ENCODE data around the gene PPM1H.

Gene PPM1H

DNA sequence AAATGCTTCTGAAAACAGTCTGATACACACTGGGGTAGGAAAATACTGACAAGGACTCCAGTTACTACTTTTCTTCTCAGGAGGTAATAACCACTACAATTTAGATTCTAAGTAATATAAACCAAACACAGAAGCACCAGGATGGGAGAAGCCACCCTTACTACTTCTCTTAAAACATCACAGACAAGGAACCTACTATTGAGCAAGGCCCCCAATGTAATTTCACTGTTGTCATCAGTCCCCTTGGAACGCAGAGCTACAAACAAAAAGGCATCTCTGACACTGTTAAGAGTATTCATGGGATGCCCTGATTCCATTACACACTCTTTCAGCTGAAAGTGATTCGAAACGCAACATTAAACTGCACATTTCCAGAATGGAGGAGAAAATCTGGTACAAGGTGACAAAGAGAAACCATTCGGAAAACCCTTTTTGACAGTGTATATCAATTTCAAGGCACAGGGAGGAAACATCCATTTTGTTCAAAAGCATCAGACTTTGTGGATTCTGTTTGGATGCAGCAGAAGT, 185.9 kb downstream of the PPM1H start:
- no peaks in the 10 kb centered on the region for H3K79me2 ChIP-seq (ENCODE audit: low read length)
- H4K20me1 ChIP-seq (ENCODE audit: insufficient read depth, low read length): no peaks in the 10 kb centered on the region
- H3K27me3 ChIP-seq (ENCODE audit: low read depth, low read length): no peaks in the 10 kb centered on the region
- TF ChIP-seq EZH2phosphoT487 (IDR thresholded peaks at IDR 0.05; ENCODE audit: low read depth): no peak
- TF ChIP-seq, protein P1, sequence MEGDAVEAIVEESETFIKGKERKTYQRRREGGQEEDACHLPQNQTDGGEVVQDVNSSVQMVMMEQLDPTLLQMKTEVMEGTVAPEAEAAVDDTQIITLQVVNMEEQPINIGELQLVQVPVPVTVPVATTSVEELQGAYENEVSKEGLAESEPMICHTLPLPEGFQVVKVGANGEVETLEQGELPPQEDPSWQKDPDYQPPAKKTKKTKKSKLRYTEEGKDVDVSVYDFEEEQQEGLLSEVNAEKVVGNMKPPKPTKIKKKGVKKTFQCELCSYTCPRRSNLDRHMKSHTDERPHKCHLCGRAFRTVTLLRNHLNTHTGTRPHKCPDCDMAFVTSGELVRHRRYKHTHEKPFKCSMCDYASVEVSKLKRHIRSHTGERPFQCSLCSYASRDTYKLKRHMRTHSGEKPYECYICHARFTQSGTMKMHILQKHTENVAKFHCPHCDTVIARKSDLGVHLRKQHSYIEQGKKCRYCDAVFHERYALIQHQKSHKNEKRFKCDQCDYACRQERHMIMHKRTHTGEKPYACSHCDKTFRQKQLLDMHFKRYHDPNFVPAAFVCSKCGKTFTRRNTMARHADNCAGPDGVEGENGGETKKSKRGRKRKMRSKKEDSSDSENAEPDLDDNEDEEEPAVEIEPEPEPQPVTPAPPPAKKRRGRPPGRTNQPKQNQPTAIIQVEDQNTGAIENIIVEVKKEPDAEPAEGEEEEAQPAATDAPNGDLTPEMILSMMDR (IDR thresholded peaks at IDR 0.05; ENCODE audit: low read depth, low read length): no peak
- H3K4me1 ChIP-seq (ENCODE audit: low read length): peaks cover 23% of the 10 kb centered on the region
- no peak overlapping the region for H3K9ac ChIP-seq (ENCODE audit: low read length)
- H3K36me3 ChIP-seq (replicated peaks; ENCODE audit: low read depth, low read length): no peaks in the 10 kb centered on the region
- H2AFZ ChIP-seq (ENCODE audit: low read depth, low read length): no peak overlapping the region
- no peaks in the 10 kb centered on the region for H3K9me3 ChIP-seq (ENCODE audit: insufficient read depth, low read length)
- no peak overlapping the region for H3K4me2 ChIP-seq (ENCODE audit: low read length)
- H3K4me3 ChIP-seq (ENCODE audit: low read length): no peak overlapping the region
- no peak overlapping the region for H3K27ac ChIP-seq (ENCODE audit: low read length)

DNA sequence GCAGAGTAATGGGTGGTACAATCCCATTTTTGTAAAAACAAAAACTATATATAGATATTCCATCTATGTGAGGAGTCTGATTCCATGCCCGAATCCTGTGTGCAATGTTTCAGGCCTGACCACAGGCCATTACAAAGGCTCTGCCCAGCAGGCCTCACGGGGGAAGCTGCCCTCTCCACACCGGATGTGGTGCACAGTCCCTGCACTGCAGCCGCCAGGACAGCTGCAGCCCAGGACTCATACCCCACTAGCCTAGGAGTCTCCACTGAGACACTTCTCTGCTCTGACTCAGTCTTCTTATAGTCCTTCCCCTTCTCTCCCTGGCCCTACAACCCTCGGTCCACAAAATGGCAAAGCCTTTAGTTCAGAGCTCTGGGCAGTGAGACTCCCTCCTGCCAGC, 190.4 kb downstream of the PPM1H start:
- Histone ChIP-seq H3K4me1 (ENCODE audit: low read length) (peaks cover 26% of the 10 kb centered on the region), H3K9ac (ENCODE audit: low read length) (peak overlapping the region; percentile 63), H3K4me2 (ENCODE audit: low read length) (peak overlapping the region; percentile 82), H3K4me3 (ENCODE audit: low read length) (peak overlapping the region; percentile 64), H3K79me2 (ENCODE audit: low read length) (no peaks in the 10 kb centered on the region), H3K9me3 (ENCODE audit: insufficient read depth, low read length) (no peaks in the 10 kb centered on the region), H2AFZ (ENCODE audit: low read depth, low read length) (peak overlapping the region; percentile 39; the same call in 1 of the 2 replicates), H4K20me1 (ENCODE audit: insufficient read depth, low read length) (no peaks in the 10 kb centered on the region), H3K36me3 (replicated peaks; ENCODE audit: low read depth, low read length) (no peaks in the 10 kb centered on the region), H3K27ac (ENCODE audit: low read length) (peak overlapping the region; percentile 80), H3K27me3 (ENCODE audit: low read depth, low read length) (no peaks in the 10 kb centered on the region)
- TF ChIP-seq, protein P1 (IDR thresholded peaks at IDR 0.05; ENCODE audit: low read depth, low read length): no peak
- TF ChIP-seq EZH2phosphoT487 (IDR thresholded peaks at IDR 0.05; ENCODE audit: low read depth): no peak

DNA sequence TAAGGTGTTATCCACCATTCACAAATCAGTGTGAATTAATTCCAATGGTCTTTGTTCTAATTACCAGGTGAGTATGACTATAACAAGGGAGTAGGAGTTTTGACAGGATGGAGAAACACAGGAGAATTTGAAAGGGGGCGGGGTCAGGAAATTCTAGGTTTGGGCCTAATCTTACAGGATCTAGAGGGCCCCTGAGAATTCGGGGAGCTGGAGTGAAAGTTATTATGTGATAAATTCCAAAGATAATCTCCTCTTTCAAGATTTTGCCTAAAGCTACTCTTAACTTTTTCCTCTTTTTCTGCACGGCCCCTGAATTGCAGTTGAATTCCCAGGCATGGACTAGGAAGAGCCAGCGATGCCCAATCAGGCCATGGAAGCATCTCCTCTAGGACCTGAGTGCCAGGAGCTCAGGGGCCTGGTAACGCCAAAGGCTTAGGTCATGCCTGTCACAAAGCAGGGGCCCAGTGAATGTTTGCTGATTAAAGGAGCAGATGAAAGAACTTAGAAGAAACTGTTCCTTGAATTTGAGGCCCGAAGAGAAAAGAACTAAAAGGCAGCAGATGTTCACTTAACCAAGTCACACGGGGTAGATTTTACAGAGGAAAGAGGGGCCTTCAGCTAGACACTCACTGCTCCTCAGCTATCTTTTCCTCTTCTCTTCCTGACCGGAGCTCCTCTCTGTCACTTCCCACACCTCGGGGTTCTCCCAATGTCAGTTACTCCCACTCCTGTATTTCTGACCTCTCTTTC, 195.5 kb downstream of the PPM1H start:
- Histone ChIP-seq H3K27ac (ENCODE audit: low read length) (no peak overlapping the region), H3K9me3 (ENCODE audit: insufficient read depth, low read length) (no peaks in the 10 kb centered on the region), H3K9ac (ENCODE audit: low read length) (no peak overlapping the region), H2AFZ (ENCODE audit: low read depth, low read length) (no peak overlapping the region), H3K4me3 (ENCODE audit: low read length) (no peak overlapping the region), H3K4me2 (ENCODE audit: low read length) (no peak overlapping the region), H3K79me2 (ENCODE audit: low read length) (no peaks in the 10 kb centered on the region), H3K4me1 (ENCODE audit: low read length) (peaks cover 13% of the 10 kb centered on the region), H3K27me3 (ENCODE audit: low read depth, low read length) (no peaks in the 10 kb centered on the region), H3K36me3 (replicated peaks; ENCODE audit: low read depth, low read length) (no peaks in the 10 kb centered on the region), H4K20me1 (ENCODE audit: insufficient read depth, low read length) (no peaks in the 10 kb centered on the region)
- TF ChIP-seq, protein P1 (IDR thresholded peaks at IDR 0.05; ENCODE audit: low read depth, low read length): no peak
- no peak for TF ChIP-seq EZH2phosphoT487 (IDR thresholded peaks at IDR 0.05; ENCODE audit: low read depth)

DNA sequence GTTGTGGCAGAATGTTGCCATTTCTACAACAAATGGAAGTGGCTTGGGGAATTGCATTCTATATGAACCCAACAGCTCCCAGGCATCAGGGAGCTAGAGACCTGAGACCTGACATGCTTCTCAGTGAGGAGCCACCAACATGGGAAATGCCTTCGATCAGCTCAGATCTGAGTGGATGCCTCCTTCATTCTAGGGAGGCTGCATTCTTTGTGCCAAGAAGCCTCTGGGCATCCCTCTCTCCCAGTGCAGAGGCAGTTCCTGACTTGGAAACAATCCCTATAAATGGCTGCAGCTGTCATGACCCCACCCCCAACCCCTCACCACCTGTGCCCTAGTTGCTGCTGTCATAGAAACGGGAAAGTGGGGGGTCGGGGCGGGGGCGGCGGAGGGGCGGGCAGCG, 196.3 kb downstream of the PPM1H start:
- H3K36me3 ChIP-seq (replicated peaks; ENCODE audit: low read depth, low read length): peaks cover 2% of the 10 kb centered on the region
- TF ChIP-seq, protein P1 (IDR thresholded peaks at IDR 0.05; ENCODE audit: low read depth, low read length): no peak
- no peak for TF ChIP-seq EZH2phosphoT487 (IDR thresholded peaks at IDR 0.05; ENCODE audit: low read depth)
- no peak overlapping the region for H3K4me3 ChIP-seq (ENCODE audit: low read length)
- H4K20me1 ChIP-seq (ENCODE audit: insufficient read depth, low read length): no peaks in the 10 kb centered on the region
- no peak overlapping the region for H2AFZ ChIP-seq (ENCODE audit: low read depth, low read length)
- H3K79me2 ChIP-seq (ENCODE audit: low read length): no peaks in the 10 kb centered on the region
- no peak overlapping the region for H3K27ac ChIP-seq (ENCODE audit: low read length)
- H3K4me2 ChIP-seq (ENCODE audit: low read length): no peak overlapping the region
- H3K4me1 ChIP-seq (ENCODE audit: low read length): peaks cover 13% of the 10 kb centered on the region
- H3K9me3 ChIP-seq (ENCODE audit: insufficient read depth, low read length): no peaks in the 10 kb centered on the region
- H3K27me3 ChIP-seq (ENCODE audit: low read depth, low read length): no peaks in the 10 kb centered on the region
- no peak overlapping the region for H3K9ac ChIP-seq (ENCODE audit: low read length)

Measured in OCI-LY3 (cell line).